Measurements from ENCODE around the gene BRD9.

BRD9 gene

GRCh38 chr5:878125-878524, 14.5 kb downstream of the BRD9 start:
- no peak for DNase-seq (ENCODE audit: low spot score)

- DNase-seq (ENCODE audit: low spot score), result no peak
Measured at GRCh38 chr5:876398-877365, 15.9 kb downstream of the BRD9 start.

- DNase-seq (ENCODE audit: low spot score), result no peak
Measured at GRCh38 chr5:875931-876330, 16.7 kb downstream of the BRD9 start.

GRCh38 chr5:873328-873727, 19.3 kb downstream of the BRD9 start:
- no peak for DNase-seq (ENCODE audit: low spot score)

DNA sequence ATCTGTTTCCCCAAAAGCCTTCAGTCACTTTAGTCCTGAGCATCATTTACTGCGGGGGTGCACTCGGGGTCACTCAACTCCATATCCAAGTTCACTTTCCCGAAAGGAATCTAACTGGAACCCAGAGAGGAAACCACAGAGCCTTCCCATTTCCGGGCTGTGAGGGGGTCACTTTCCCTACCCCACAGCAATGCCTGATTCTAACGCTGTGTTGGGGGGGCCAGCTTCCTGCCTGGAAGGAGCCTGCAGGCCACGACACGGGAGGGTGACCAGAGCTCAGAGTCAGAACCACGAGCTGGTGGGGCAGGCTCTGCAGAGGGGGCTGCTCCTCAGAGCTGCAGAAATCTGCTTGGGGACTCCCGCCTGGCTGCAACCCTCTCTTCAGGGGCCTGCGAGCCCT, 20.3 kb downstream of the BRD9 start:
- no peak for DNase-seq (ENCODE audit: low spot score)

- no peak for DNase-seq (ENCODE audit: low spot score)
Measured at GRCh38 chr5:871596-872298, 20.9 kb downstream of the BRD9 start.

DNA sequence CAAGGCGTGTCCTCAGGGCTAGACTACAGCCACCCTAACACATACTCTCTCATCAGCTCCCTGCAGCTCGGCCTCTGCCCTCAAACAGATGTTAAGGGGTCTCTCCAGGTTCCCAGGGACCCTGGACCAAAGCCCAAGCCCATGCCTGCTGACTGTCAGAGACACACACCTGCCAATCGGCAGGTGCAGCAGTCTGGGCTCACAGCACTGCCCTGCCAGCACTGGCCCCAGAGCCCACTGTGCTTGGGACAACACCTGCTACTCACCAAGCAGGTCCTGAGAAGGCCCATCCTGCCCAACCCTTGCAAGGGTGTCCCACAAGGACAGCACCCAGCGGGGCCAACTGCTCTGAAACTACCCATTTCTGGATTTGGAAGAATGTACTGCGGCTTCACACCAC, 21.6 kb downstream of the BRD9 start:
- DNase-seq (ENCODE audit: low spot score), result no peak

DNA sequence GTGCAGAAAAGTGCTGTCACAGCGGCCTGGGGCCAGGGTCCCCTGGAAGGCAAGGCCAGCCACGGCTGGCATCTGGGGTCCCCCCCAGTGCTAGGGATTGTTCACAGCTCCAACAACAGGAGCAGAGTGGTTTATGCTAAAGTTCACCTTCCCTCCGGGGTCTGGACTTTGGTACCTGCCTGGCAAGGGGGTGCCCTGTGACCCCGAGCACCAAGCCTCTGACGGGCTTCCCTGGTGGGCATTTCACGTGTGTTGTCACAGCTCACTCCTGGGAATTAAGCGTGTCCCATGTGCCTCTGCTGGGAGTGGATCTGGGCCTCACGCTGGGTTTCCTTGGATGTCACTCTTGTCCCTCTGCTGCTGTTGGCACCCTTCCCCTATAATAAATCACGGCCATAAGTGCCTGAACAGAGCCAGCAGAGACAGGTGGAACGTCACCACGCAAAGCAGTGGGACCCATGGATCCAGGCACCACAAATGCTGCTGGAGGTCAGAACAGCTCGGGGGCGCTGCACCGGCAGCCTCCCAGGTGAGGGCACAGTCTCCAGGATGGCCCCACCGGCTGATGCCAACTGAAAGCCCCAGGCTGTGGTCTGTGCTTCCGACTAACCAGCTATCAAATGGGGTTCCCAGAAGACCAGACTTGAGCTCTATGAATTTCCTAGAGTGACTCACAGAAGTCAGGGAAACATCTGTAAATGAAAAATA, 24.0 kb downstream of the BRD9 start:
- no peak for DNase-seq (ENCODE audit: low spot score)

GRCh38 chr5:867300-867870, 25.2 kb downstream of the BRD9 start:
- DNase-seq (ENCODE audit: low spot score), result no peak

DNA sequence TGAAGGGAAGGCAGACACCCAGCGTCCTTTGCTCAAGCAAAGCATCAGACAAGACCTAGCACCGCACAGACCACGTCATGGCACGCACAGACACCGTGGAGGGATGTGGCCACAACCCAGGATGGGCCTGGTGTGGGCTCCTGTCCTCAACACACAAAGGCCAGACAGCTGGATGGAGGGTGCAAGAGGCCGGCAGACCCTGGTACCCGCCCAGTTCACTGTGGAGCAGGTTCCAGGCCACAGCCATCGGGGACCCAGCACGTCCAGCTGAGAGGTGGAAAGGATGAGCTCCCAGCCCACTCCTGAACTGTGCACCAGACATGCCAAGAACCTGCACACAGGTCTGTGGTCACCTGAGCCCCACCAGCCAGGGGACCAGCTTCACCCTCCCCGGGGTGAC, 26.8 kb downstream of the BRD9 start:
- DNase-seq (ENCODE audit: low spot score), result no peak

GRCh38 chr5:865168-865521, 27.5 kb downstream of the BRD9 start:
- DNase-seq (ENCODE audit: low spot score), result no peak

GRCh38 chr5:864492-865167, 28.0 kb downstream of the BRD9 start:
- no peak for DNase-seq (ENCODE audit: low spot score)

- DNase-seq (ENCODE audit: low spot score), result no peak
Measured at GRCh38 chr5:863244-863805, 29.3 kb downstream of the BRD9 start.

DNA sequence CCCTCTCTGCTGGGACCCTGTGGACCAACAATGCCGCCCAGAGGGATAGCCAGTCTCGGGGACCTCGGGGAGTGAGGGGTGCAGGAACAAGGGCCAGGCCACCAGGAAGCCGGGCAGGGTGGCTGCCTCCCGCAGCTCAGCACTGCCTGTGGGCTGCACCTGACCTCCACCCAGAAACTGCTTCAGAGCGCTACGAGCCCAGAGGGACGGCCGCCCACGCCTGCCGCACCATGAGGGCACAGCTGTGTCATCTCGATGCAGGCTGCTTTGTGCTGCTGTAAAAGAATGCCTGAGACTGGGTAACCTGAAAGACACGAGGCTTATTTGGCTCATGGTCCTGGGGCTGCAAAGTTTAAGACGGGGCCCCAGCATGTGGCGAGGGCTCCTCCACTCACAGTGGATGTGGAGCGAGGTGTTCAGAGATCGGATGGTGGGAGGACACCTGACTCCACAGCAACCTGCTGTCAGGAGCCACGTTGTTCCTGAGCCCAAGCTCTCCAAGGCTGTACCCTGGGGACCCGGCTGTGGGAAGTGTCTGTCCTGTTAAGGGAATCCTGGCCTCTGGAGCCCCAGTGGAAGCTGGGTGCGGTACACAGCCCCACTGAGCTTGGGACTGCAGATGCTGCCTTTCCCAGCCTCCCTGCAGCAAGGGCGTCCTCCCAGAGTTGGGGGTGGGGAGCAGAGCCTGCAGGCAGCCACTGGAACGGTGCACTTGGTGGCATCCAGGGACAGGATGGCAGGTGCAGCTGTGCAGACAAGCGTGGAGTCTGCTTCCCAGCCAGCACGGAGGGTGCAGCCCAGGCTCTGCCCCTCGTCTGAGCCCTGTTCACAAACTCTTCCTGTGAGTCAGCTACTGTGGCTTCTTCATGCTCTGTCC, 30.0 kb downstream of the BRD9 start:
- no peak for DNase-seq (ENCODE audit: low spot score)

- no peak for DNase-seq (ENCODE audit: low spot score)
Measured at GRCh38 chr5:861442-862366, 30.9 kb downstream of the BRD9 start.

DNA sequence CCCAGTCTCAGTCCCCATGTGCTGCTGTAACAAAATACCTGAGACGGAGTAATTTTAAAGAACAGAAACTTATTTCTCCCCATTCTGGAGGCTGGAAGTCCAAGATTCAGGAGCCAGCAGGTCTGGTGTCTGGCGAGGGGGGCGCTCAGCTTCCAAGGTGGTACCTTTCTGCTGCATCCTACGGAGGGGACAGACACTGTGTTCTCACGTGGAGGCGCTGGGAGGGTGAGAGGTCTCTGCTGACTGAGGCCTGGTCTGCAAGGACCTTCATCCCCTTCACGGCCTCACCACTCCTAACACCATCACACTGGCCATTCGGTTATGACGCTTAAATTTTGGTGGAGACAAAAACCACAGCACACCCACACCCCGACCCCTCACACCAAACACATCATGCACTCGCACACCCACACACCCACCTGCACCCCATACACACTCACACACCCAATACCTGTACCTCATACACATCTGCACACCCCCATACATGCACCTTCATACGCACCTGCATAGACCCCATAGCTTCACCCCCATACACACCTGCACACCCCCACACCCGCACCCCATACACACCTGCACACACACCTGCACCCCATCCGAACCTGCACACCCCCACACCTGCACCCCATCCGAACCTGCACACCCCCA, 32.0 kb downstream of the BRD9 start:
- DNase-seq (ENCODE audit: low spot score), result no peak

DNA sequence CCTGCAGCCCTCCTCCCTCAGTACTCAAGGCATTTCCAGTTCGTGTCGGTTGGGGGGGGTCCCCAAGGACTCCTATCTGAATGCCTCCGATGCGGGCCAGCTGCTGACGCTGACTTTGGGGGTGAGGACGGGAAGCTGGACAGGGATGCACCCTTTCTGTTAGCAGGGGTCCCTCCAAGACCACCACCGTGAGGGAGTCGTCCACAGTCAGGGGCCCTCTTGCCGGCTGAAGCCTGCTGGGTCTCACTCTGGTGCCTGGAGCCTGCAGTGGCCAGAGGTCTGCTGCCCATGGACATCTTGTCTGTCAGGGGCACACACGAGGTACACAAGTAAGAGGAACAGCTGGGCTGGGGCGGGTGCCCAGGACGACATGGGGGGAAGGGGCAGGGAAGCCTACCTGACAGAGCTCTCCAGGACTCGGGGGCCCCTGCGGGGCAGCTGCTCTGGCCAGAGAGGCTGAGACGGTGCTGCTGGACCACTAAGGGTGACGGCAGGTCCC, 32.8 kb downstream of the BRD9 start:
- no peak for DNase-seq (ENCODE audit: low spot score)

DNA sequence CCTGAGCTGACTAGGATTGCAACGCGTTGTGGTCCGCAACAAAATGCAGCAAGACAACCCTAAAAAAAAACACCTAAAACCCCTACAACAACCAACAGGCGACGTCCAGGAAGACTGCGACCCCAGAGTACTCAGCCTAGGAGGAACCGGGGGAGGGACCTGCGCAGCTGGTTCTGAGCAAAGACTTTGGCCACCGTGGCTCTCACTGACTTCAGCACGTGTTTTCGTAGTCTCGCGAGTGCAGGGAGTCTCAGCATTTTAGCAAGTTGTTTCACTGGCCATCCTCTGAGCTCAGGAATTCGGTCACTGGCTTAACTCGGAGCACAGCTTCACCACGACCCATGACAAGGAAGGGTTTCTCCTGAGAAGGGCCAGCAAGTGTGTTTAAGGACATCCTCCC, 33.2 kb downstream of the BRD9 start:
- no peak for DNase-seq (ENCODE audit: low spot score)

DNA sequence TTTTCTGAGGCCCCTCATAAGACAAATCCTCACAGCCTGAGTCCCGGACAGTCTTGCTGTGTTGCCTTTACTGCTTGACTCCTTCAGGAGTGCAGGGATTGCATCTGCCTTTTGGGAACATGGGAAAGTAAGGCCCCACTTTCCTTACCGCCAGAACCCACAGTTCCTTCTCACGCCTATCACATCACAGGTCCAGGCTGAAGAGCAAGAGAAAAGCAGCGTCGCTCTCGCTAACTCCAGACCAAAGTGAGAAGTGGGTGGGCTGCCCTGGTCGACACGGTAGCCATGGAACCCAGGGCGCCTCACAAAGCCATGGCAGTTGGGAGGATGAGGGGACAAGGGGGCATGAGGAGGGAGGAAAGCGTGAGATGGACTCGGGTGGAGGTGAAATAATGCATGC, 33.9 kb downstream of the BRD9 start:
- DNase-seq (ENCODE audit: low spot score), result no peak

All from hematopoietic multipotent progenitor cell treated with erythropoietin and hydrocortisone succinate and interleukin-3 and kit ligand, for 17 days (in vitro differentiated cells).